MM.1S (cell line): ENCODE measurements around the gene PTPRJ.

Source experiments
- DNase-seq: peaks from one replicate; pipeline ENCODE4 v3.0.0-alpha.2; 2015
- H2AFZ ChIP-seq: fragments of 300-600 bp; sonication (generic); 2 replicates; pipeline ENCODE4 v1.6.0; 2016; ENCODE audit warnings: antibody characterized with exemption, low read length
- H3F3A ChIP-seq: fragments of 300-600 bp; sonication (generic); 2 replicates; pipeline ENCODE4 v1.6.1; 2016; ENCODE audit warnings: mild to moderate bottlenecking, antibody characterized with exemption, low read length, moderate library complexity, mixed read lengths; ENCODE audit not compliant: insufficient read depth
- H3K27ac ChIP-seq: fragments of 300-600 bp; sonication (generic); 2 replicates; pipeline ENCODE4 v1.5.1; 2016; ENCODE audit warnings: mild to moderate bottlenecking, low read length
- H3K27me3 ChIP-seq: fragments of 300-600 bp; sonication (generic); replicated peaks from 2 replicates; pipeline ENCODE4 v1.6.0; 2016; ENCODE audit warnings: low read length; ENCODE audit not compliant: insufficient read depth
- H3K36me3 ChIP-seq: fragments of 300-600 bp; sonication (generic); replicated peaks from 2 replicates; pipeline ENCODE4 v1.6.1; 2016; ENCODE audit warnings: mild to moderate bottlenecking, low read length, mixed read lengths; ENCODE audit not compliant: insufficient read depth
- H3K4me1 ChIP-seq: fragments of 300-600 bp; sonication (generic); 2 replicates; pipeline ENCODE4 v1.6.1; 2016; ENCODE audit warnings: low read length, mixed read lengths
- H3K4me2 ChIP-seq: fragments of 300-600 bp; sonication (generic); 2 replicates; pipeline ENCODE4 v1.6.0; 2016; ENCODE audit warnings: low read depth, low read length
- H3K4me3 ChIP-seq: fragments of 300-600 bp; sonication (generic); 2 replicates; pipeline ENCODE4 v1.5.1; 2016; ENCODE audit warnings: low read length, mixed read lengths
- H3K79me2 ChIP-seq: fragments of 300-600 bp; sonication (generic); 2 replicates; pipeline ENCODE4 v1.6.1; 2016; ENCODE audit warnings: mixed run types, low read length, mixed read lengths
- H3K9ac ChIP-seq: fragments of 300-600 bp; sonication (generic); 2 replicates; pipeline ENCODE4 v1.6.1; 2016; ENCODE audit warnings: low read length, mixed read lengths
- H3K9me2 ChIP-seq: fragments of 300-600 bp; sonication (generic); replicated peaks from 2 replicates; pipeline ENCODE4 v1.6.1; 2016; ENCODE audit warnings: mild to moderate bottlenecking, low read length, mixed read lengths; ENCODE audit not compliant: insufficient read depth
- H3K9me3 ChIP-seq: fragments of 300-600 bp; sonication (generic); replicated peaks from 2 replicates; pipeline ENCODE4 v1.6.1; 2016; ENCODE audit warnings: mild to moderate bottlenecking, low read length, mixed read lengths; ENCODE audit not compliant: insufficient read depth
- H4K20me1 ChIP-seq: fragments of 300-600 bp; sonication (generic); 2 replicates; pipeline ENCODE4 v1.6.1; 2016; ENCODE audit warnings: mild to moderate bottlenecking, low read length, moderate library complexity, mixed read lengths; ENCODE audit not compliant: insufficient read depth
- EZH2 ChIP-seq: fragments of 300-600 bp; sonication (generic); optimal IDR thresholded peaks from 2 replicates; pipeline ENCODE3; 2017; ENCODE audit warnings: low read depth, mild to moderate bottlenecking, antibody characterized with exemption, low read length, mixed read lengths
- EZH2phosphoT487 ChIP-seq: fragments of 300-600 bp; sonication (generic); IDR thresholded peaks from 2 replicates; pipeline ENCODE4 v1.6.1; 2018; ENCODE audit warnings: antibody characterized with exemption, low read length
- TF ChIP-seq, protein P1 (sequence below): fragments of 300-600 bp; sonication (generic); IDR thresholded peaks from 2 replicates; pipeline ENCODE4 v1.5.1; 2016; ENCODE audit warnings: antibody characterized with exemption, low read length, mixed read lengths

PTPRJ gene

DNA sequence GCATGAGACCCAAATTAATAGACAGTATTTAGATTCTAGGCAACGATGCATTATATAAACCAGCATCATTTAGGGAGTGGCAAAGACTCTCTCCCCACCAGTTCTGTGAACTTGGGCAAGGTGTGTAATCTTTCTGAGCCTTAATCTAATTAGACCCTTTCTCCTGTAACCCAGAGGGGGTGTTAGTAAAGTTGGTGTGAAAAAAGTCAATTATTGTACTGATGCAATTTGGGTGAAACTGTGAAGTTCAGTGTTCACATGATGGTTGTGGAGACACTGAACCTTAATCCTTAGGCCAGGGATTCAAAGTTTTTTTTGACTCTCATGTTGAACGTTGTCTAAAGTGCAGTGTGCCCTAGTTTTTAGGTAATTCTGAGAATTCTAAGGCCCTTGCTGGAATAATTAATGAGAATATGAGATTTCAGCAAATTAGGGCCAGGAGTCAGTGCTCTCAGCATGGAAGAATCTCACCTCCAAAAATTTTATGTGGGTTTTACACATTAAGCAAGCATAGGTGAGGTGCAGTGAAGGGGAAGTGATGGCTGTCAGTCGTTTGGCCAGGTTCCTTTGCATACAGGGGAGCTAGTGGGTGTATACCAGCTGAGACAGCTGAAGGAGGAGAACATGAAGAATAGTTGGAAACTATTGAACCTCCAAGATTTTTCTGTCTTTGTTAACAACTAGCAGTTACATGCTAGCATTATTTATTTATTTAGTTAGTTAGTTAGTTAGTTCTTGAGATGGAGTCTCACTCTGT, 94.2 kb downstream of the PTPRJ start:
- Histone ChIP-seq H3F3A (no peaks in the 10 kb centered on the region), H3K4me2 (no peak overlapping the region), H3K4me1 (no peaks in the 10 kb centered on the region), H2AFZ (no peak overlapping the region), H3K27ac (no peak overlapping the region), H3K36me3 (no peaks in the 10 kb centered on the region), H3K27me3 (no peaks in the 10 kb centered on the region), H3K9me3 (no peaks in the 10 kb centered on the region), H4K20me1 (no peaks in the 10 kb centered on the region), H3K79me2 (no peaks in the 10 kb centered on the region), H3K9ac (no peak overlapping the region), H3K9me2 (no peaks in the 10 kb centered on the region), H3K4me3 (no peak overlapping the region)
- no peak for DNase-seq
- TF ChIP-seq EZH2phosphoT487 (no peak), EZH2 (no peak)
- TF ChIP-seq, protein P1, sequence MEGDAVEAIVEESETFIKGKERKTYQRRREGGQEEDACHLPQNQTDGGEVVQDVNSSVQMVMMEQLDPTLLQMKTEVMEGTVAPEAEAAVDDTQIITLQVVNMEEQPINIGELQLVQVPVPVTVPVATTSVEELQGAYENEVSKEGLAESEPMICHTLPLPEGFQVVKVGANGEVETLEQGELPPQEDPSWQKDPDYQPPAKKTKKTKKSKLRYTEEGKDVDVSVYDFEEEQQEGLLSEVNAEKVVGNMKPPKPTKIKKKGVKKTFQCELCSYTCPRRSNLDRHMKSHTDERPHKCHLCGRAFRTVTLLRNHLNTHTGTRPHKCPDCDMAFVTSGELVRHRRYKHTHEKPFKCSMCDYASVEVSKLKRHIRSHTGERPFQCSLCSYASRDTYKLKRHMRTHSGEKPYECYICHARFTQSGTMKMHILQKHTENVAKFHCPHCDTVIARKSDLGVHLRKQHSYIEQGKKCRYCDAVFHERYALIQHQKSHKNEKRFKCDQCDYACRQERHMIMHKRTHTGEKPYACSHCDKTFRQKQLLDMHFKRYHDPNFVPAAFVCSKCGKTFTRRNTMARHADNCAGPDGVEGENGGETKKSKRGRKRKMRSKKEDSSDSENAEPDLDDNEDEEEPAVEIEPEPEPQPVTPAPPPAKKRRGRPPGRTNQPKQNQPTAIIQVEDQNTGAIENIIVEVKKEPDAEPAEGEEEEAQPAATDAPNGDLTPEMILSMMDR: no peak

DNA sequence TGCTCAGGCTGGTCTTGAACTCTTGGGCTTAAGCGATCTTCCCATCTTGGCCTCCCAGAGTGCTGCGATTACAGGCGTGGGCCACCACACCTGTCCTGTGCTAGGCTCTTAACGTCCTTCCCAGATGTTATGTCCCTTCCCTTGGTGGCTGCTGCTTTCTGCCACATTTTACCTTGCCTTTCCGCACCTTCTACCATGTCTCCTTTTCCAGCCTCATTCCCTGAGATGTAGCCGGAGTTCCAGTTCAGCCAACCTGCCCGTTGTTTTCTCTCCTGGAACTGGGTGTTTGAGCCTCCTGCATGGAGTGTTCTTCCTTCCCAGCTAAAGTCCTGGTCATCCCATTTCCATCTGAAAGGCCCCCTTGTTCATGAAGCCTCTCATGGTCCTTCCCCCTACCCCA, 95.3 kb downstream of the PTPRJ start:
- Histone ChIP-seq H3K9me3 (no peaks in the 10 kb centered on the region), H3K27ac (no peak overlapping the region), H3K9ac (no peak overlapping the region), H3K36me3 (no peaks in the 10 kb centered on the region), H3K79me2 (no peaks in the 10 kb centered on the region), H3K27me3 (no peaks in the 10 kb centered on the region), H4K20me1 (no peaks in the 10 kb centered on the region), H3K4me2 (no peak overlapping the region), H2AFZ (no peak overlapping the region), H3K9me2 (no peaks in the 10 kb centered on the region), H3F3A (no peaks in the 10 kb centered on the region), H3K4me3 (no peak overlapping the region), H3K4me1 (no peaks in the 10 kb centered on the region)
- no peak for DNase-seq
- TF ChIP-seq EZH2phosphoT487 (no peak), EZH2 (no peak)
- TF ChIP-seq, protein P1: no peak

DNA sequence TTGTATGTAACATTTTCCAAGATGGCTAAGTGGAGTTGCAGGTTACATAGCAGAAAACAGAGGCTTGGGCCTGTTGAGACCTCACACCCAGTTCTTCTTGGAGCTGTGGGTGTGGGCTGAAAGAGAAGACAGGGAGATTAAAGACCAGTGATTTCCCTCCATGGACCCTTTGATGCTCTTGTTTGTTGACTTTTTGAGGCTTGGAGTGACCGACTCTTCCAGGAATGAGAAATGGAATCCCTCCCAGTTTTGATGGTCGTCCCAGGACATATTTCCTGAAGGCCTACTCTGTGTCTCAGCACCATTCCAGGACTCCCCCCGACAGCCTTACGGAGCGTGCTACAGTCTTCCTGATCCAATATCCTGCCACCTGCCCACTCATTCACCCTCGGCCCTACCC, 96.9 kb downstream of the PTPRJ start:
- Histone ChIP-seq H3K79me2 (no peaks in the 10 kb centered on the region), H3K9me3 (no peaks in the 10 kb centered on the region), H3F3A (no peaks in the 10 kb centered on the region), H3K4me2 (no peak overlapping the region), H2AFZ (no peak overlapping the region), H3K9me2 (no peaks in the 10 kb centered on the region), H3K4me1 (no peaks in the 10 kb centered on the region), H3K9ac (no peak overlapping the region), H3K36me3 (no peaks in the 10 kb centered on the region), H4K20me1 (no peaks in the 10 kb centered on the region), H3K27me3 (no peaks in the 10 kb centered on the region), H3K4me3 (no peak overlapping the region), H3K27ac (no peak overlapping the region)
- no peak for DNase-seq
- TF ChIP-seq EZH2phosphoT487 (no peak), EZH2 (no peak)
- TF ChIP-seq, protein P1: no peak
